Retina (tissue), 1 donor: Measurements from ENCODE around the gene LRRC61.

Source experiments
- DNase-seq: peaks from one replicate; pipeline ENCODE4 v3.0.0-alpha.2; 2016

The LRRC61 gene

GRCh38 chr7:150357771-150358427 lies 34.7 kb downstream of the LRRC61 start:
- no peak for DNase-seq

- no peak for DNase-seq
These were observed 35.3 kb downstream of the LRRC61 start for GRCh38 chr7:150358433-150358832.

- DNase-seq: no peak
These were observed 36.0 kb downstream of the LRRC61 start for GRCh38 chr7:150358988-150359621.

- no peak for DNase-seq
These were observed 36.6 kb downstream of the LRRC61 start for GRCh38 chr7:150359622-150360362.

- no peak for DNase-seq
These were observed 37.4 kb downstream of the LRRC61 start for GRCh38 chr7:150360363-150361058.

- DNase-seq: peak; percentile 55
These were observed 38.2 kb downstream of the LRRC61 start for GRCh38 chr7:150361402-150361801.

GRCh38 chr7:150361807-150362621 lies 38.9 kb downstream of the LRRC61 start:
- no peak for DNase-seq

- DNase-seq: no peak
These were observed 40.2 kb downstream of the LRRC61 start for GRCh38 chr7:150363370-150363769.

- DNase-seq: no peak
These were observed 40.7 kb downstream of the LRRC61 start for GRCh38 chr7:150363872-150364271.

- DNase-seq: no peak
These were observed 42.0 kb downstream of the LRRC61 start for GRCh38 chr7:150365194-150365593.

- DNase-seq: no peak
These were observed 42.7 kb downstream of the LRRC61 start for GRCh38 chr7:150365673-150366398.

GRCh38 chr7:150367677-150368095 lies 44.5 kb downstream of the LRRC61 start:
- no peak for DNase-seq

GRCh38 chr7:150368096-150368883 lies 45.1 kb downstream of the LRRC61 start, which contains the start of gene REPIN1:
REPIN1 (plus strand) TSS chr7:150368822; CDS start chr7:150369712, 890 bp downstream.
- DNase-seq: peak; percentile 95

GRCh38 chr7:150368884-150369747 lies 46.0 kb downstream of the LRRC61 start:
- peak; percentile 88 for DNase-seq

- no peak for DNase-seq
These were observed 46.8 kb downstream of the LRRC61 start for GRCh38 chr7:150369748-150370501.

GRCh38 chr7:150370612-150371071 lies 47.5 kb downstream of the LRRC61 start:
- DNase-seq: no peak

- no peak for DNase-seq
These were observed 48.2 kb downstream of the LRRC61 start for GRCh38 chr7:150371131-150371995.

- DNase-seq: no peak
These were observed 48.8 kb downstream of the LRRC61 start for GRCh38 chr7:150371996-150372270.
